DMS53 treated with DMSO at 0.1 percent for 48 hours (cell line): Measurements from ENCODE around the gene PDLIM5.
"Not testable (repeated sequence)": the region's sequence is repeated elsewhere in the genome, so short reads cannot be mapped to it uniquely, and the experiment has no call there.

Experiments used
- DNase-seq: peaks from one replicate; lab custom pipeline; 2025; ENCODE audit not compliant: unreplicated experiment; lab: John Stamatoyannopoulos, UW

The PDLIM5 gene

DNA sequence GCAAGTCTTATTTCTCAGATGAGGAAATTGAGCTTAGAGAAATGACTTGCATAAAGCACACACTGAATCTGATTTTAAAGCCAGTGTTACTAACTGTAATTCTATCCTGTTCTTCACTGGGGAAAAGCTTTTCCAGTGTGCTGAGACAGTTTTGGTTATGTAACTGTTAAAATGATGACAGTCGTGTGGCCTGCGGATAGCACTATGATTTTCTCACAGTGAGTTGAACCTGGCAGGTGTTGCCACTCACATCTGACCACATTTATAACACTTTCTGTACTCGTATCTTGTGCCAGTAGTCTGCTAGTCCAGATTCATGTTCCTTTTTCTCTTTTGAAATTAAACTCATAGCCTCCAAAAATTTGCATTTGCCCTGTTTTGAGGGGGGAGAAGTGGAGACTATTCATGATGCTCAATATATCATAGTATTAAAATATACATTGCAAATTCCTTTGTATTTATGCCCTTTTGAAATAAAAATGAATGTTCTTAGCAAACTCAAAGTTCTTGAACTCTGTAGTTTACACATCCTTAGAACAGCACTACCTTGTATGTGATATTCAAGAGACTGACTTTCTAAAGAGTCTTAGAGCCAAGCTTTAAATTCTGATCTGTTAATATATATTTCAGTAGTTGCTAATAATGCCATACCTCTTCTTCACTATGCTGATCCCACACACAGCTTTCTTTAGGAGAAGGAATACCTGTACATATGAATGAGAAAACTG is 132.3 kb downstream of the PDLIM5 start:
- no peak for DNase-seq

DNA sequence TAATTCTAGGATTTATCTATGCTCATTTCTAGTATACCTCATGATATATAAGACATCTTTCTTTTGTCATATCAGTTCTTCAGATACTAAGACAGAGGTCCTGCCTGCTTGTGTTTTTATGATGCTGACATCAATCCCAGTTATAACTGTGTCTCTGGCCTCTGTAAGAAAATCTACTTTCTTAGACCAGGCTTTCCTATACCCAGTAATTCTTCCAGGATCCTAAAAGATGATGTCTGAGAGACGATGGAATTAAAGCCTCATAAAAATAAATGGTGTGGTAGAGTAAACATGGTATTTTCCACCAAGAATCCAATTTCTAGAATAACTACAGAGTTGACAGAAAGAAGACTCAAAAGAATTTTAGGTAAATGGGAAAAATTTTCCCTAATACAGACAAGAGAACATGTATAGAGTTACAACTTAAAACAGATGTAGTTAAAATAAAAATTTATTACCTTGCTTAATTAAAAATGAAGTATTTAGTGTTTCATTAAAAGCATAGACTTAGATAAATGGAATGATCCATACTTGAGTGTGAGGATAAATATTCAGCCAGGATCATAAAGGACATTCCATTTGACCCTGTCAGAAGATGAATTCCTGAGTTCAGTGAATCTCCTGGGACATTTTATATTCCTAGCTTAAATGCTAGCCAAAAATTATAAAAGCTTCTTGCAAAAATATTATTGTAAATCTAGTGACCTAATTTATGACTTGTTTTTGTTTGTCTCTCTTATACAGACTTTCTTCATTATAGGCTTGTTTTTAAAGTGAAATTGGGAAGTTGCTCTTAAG is 137.4 kb downstream of the PDLIM5 start:
- DNase-seq: no peak

DNA sequence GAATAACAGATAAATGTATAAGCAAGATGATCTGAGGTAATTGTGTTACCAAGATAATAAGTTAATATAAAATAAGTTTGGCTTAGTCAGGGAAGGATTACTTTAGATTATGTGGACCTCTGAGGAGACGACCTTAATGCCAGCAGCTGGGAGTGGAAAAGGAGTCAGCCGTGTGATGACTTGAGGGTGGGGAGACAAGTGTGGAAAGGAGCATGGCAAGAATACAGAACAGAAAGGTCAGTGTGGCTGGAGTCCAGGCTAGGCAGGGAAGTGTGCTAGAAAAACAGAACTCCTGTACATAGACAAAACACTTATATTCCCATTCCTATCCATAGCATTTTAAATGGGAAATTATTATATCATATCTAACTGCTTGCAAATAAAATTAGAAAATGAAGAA is 138.8 kb downstream of the PDLIM5 start:
- DNase-seq: no peak

DNA sequence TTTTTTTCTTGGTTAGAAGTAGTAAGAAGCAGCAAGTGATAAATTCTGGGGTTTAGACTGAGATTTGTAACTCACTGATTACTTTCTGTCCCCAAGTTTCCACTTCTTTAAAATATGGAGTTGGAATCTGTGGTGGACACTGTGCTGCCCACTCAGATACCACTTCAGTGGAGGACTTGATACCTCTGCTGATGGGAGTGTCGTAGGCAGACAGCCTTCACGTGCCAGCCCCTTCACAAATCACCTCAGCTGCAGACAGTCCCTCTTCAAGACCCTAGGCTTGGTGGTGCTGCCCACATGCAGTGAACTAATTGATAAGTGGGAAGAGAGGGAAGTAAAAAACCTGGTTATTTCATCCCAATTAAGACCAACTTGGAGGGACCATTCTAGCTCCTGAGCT is 139.5 kb downstream of the PDLIM5 start:
- DNase-seq: no peak

DNA sequence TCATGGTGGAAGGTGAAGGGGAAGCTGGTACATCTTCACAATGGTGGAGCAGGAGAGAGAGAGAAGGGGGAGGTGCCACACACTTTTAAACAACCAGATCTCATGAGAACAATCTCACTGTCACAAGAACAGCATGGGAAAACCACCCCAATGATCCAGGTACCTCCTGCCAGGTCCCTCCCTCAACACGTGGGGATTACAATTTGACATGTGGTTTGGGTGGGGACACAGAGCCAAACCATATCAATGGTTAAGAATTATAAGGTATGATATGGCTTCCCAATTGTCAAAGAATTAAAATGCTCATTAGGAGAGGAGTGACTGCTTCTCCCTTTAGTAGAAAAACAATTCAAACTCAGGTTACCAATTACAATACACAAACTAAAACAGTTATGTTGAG is 143.3 kb downstream of the PDLIM5 start:
- no peak for DNase-seq

DNA sequence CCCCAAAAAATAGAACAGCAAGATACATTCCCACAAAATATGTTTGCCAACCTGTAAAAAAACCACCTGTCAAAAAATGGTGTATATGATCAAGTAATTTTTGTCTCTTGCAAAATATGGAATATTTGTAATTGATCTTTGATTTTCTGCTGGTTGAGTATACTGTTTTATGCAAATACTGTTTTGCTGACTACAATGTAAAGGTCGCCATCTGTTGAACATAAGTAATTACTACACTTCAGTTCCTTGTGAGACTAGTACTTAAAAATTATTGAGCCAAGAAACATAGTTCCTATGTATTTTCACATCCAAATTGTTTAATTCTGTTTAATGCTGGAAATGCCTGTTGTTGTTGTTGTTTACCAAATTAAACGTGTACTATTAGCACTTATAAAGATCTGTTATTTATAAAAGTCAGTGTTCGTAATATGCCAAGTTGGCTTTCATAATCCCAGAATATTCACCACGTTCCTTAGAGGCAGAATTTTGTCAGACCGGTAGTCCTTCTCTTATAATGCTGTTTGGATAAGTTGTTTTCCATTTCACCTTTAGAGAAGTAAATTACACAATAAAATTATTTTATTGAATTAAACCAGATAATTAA is 144.2 kb downstream of the PDLIM5 start:
- peak; percentile 30 for DNase-seq

DNA sequence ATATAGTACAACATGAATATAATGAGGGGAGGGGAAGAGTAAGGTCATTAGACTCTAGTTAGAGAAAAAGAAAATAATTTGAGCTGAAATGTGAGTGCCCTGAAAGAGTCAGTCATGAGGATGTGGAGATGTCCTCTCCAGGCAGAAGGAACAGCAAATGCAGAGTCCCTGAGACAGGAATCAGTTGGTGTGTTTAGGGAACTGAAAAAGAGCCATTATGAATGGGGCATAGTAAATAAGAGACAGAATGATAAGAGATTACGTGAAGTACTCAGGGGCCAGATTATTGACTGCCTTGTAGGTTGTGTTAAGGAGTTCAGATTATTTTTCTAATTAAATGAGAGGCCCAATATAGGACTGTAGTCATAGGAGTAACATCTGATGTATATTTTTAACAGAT is 147.0 kb downstream of the PDLIM5 start:
- no peak for DNase-seq

DNA sequence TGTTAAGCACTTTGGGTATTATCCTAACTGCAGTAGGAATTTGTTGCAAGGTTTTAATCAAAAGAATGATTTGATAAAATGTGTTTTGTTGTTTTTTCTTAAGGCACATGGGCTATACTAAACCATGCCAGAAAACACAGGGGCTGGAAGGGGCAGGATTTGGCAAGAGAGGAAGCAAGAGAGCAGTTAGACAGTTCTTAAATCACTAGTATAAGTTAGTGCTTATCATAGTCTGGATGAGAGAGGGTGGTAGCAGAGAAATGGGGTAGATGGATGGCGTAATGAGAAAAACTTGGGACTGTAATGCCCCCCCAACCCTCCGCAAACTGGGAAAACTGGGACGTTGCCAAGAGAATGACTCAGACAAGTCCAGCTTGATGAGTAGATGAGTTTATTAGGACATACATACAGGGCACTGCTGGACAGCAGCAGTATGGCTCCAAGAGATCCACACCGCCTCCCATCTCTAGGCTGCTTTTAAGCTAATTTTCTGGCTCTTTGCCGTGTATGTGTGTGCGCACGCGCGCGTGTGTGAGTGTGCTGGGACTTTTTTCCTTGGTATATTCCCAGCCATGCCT is 151.5 kb downstream of the PDLIM5 start:
- DNase-seq: no peak

DNA sequence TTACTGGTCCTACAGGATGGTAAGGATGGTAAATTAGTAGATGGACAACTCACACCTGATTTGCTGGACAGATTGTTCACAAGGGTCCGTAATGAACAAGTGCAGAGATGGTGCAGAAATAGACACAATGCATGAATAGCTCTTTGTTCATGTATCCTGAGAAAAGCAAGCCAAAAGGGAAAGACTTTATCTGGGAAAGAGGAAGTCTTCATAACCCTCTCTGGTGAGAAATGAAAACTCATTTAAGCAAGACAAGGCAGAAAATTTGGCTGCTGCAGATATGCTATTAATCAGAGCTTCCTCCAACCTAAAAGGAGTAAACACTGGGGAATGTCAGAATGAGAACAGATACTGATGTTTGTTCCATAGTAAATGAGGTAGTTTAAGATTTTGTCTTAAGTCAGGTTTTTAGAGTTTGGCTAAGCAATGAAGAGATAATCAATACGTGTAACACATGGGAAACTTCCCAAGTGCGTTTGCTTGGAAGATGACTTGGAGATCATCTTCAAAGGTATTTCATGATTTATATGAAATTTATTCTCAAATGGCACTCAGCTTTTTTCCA is 153.6 kb downstream of the PDLIM5 start:
- no peak for DNase-seq

DNA sequence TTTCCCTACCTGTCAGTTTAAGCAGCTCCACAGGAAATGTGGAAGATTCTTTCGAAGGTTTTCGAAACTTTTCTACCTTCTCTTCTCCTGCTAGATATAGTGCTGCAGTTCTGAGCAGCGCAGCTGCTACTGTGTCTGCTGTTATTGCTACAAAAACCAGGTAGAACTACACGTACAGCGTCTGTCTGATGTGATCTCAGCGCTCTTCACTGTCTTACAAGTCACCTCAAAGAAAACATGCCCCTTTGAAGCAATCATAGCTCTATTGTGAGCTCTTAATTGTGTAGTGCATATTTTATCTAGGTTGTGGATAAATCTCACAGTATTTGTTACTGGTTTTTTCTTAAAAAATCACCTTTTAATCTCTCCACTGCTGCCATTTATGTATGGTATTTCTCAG is 158.4 kb downstream of the PDLIM5 start:
- DNase-seq: no peak

DNA sequence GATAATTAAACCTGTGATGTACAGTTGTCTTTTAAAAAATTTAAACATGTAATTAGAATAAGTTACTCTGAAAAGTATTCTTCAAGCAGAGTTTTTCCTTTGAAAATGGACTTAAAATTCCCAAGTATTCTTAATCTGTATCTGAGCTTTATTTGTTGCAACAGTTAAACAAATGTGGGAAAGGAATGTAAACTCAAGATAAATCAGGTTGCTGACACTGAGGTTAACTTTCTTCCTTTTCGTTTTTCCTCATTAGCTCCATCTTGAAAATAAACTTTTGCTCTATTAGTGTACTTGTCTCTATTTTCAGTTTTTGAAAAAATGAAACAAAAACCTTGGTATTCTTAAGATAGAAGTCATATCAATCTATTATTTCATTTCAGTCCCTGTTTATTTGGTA is 161.5 kb downstream of the PDLIM5 start:
- no peak for DNase-seq

DNA sequence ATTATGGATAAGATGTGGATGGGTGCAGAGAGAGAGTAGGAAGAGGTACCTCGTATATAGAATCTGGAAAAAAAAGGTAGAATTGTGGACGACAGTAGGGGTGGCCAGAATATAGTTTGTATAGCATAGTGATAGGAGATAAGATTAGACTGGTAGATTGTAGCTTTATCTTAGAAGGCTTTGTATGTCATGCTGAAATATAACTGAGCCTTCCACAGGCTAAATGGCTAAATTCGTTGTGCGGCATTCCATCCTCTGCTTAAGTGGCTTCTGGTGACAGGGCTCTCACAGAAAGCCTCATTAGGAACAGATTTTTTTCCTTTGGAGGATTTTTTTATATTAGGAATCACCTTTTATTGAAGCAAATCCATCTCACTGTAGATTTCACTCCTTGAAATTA is 163.7 kb downstream of the PDLIM5 start:
- DNase-seq: no peak

DNA sequence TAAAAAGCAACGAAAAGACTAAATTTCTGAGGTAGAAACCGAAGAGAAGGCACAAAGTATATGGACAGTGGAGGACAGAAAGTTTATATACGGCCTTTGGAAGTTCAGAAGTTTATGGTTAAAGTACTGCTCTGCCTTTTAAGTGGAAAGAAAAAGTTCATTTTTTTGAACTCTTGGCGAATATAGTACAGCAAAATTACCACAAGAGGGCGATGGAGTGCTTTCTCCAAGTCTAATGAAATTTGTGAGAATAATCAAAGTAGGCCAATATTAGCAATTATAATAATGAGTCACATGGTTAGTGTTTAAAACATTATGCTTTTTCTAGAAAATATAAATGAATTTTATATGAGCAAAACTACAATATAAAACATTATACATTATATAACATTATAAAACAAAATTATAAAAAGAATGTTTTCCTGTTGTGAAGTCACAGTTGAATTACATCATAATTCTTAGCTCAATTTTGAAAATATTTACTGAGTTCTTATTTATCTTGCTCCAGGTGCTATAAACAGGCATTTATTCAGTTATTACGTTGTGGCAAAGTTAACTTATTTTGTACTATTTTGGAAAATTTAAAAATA is 169.8 kb downstream of the PDLIM5 start:
- DNase-seq: peak; percentile 34

DNA sequence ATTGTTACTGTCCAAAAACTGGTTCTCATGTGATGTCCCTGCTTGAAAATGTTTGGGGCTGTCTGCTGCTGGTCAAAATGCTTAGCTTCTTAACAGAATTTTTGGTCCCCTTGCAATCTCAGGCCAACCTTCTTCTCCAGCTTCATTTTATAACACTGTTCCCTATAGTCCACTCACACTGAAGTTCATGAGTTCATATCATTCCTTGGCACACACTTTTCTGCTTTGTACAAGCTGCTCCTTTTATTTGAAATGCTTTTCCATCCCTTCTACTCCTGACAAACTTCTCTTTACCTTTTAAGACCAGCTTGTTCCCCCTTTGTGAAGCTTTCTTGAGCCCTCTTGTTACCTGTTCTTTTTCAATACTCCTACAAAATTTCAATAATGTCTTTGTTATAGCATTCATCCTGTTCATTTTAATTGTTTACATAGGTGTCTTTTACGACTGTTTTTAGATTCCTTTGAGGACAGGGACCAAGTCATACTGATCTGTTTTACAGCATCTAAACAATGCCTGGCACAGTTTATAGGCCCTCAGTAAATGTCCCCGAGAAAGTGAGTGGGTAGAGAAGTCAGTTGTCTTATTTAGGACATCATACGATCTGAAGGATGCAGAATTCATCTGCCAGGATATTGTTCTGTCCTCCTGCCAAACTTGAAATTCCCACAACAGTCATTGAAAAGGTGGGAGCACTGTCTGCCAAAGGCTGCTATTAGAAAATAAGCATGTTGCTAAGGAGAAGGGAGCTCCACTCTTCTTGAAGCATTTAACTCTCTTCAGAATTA is 171.6 kb downstream of the PDLIM5 start:
- DNase-seq: no peak

DNA sequence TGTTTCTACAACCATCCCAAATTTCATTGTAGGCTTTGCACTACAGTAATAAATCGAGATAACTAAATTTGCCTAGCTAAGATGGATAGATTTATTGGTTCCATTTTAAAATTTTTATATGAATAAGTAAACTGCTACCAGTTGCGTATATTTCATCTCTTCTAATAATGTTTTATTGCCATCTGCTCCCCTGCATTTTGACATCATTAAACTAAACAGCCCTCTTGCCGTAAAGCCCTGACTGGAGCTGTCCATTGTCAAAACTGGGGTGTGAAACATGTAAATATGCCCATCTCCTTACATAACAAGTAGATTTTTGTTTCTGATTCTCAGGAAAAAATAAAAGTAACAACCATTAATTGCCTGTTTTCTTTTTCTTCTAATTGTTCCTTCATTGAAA is 175.2 kb downstream of the PDLIM5 start:
- DNase-seq: no peak

DNA sequence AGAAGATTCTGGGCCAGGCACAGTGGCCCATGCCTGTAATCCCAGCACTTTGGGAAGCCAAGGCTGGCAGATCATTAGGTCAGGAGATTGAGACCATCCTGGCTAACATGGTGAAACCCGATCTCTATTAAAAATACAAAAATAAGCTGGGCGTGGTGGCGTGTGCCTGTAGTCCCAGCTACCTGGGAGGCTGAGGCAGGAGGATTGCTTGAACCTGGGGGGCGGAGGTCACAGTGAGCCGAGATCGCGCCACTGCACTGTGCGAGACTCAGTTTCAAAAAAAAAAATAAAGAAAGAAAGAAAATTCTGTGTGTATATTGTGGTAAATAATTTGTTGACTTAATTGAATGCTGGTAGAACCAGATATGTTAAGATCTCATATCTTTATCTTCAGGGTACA is 177.3 kb downstream of the PDLIM5 start:
- DNase-seq: not testable (repeated sequence)

DNA sequence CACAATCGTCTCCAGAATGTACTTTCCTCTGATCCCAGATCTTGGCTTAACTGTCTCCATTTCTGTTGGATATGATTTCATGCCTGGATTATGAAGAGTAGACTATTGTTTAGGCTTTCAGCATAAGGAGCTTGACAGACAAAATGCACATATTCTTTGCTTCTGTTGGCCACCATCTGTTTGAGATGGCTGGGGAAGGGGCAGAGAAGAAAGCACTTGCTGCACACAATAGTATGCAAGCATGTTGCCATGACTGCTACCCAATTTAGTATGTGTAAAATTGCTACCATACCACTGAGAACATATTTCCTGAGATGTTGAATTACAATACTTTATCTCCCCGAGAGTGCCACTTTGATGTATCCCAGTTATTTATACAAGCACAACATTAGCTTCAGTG is 178.1 kb downstream of the PDLIM5 start:
- DNase-seq: no peak

DNA sequence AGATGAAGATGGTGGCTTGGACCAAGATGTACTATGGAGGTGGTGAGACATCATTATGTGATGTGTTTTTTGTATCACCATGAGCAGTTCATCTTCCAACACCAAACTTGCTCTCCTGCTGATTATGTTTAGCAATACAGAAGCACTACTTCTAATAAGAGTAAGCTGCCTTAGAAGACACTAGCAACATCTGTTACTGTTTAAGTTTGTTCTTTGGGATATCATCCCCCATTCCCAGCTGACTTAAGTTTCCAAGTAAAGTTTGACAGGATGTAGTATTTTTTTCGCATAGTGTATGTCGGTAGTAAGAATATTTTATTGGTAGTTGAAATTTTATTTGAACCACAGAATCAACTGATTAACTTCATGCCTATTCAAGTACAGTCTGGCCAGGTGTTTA is 182.5 kb downstream of the PDLIM5 start:
- DNase-seq: no peak

DNA sequence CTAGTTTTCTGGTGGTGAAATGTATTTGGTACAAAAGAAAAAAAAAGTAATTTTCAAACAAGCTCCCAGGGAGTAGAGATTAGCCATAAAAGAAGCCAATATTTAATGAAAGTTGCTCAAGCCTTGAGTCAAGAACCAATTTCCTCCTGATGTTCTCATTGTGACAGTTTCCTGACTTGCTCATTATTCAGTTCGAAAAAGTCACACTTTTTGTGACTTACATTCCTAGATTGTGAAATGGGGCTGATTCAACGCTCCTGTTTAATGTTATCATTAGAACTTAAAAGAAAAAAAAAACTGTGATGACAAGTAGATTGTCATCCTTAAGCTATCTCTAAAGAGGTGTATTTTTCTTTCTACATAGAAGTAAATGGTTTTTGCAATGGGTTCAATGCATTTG is 183.4 kb downstream of the PDLIM5 start:
- no peak for DNase-seq

DNA sequence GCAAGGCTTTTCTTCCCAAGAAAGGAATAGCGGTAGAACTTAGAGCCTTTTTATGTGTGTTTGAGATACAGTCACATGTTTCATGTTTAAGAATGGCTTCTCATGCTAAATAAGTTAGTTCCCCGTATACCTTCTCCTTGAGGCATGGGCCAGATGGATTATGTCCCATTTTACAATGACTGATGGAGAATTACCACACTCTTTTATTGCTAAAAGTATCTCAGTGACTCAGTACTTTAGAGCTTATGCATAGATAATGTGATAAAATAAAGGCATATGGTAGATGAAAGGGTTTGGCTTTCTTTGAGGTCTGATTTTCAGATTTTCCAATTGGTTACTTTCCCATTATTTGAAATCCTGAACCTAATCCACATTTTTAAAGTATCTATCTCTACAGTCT is 184.3 kb downstream of the PDLIM5 start:
- no peak for DNase-seq
